GM23338 (cell line): ENCODE measurements around the gene CCRL2.

Experiments used
- CREB1 ChIP-seq: fragments of 250-450 bp; sonication (Bioruptor Pico); IDR thresholded peaks from 2 replicates; pipeline ENCODE4 v1.5.0; 2020; ENCODE audit warnings: low read depth, mild to moderate bottlenecking, moderate library complexity
- CTCF ChIP-seq, 2 experiments: fragments of 200-600 bp in 1 of 2; sonication (generic) in 1 of 2; conservative IDR thresholded peaks; 2 replicates each; pipeline versions ENCODE4 v1.5.1 to v1.6.1; 2016 to 2017; ENCODE audit warnings: antibody characterized with exemption in 2 of 2, low read depth in 2 of 2, mild to moderate bottlenecking in 2 of 2, moderate library complexity in 1 of 2
- ETS1 ChIP-seq: IDR thresholded peaks from 2 replicates; pipeline ENCODE4 v1.6.1; 2016; ENCODE audit warnings: antibody characterized with exemption
- EZH2 ChIP-seq: fragments of 200-600 bp; sonication (generic); IDR thresholded peaks from one replicate; pipeline ENCODE4 v1.8.0; 2017; ENCODE audit warnings: antibody characterized with exemption, mild to moderate bottlenecking, low read depth; ENCODE audit not compliant: unreplicated experiment
- EZH2phosphoT487 ChIP-seq: fragments of 200-600 bp; sonication (generic); IDR thresholded peaks from one replicate; pipeline ENCODE4 v1.8.1; 2018; ENCODE audit warnings: antibody characterized with exemption; ENCODE audit not compliant: unreplicated experiment
- JUNB ChIP-seq: IDR thresholded peaks from one replicate; pipeline ENCODE4 v1.6.1; 2016; ENCODE audit warnings: antibody characterized with exemption; ENCODE audit not compliant: unreplicated experiment
- NANOG ChIP-seq: IDR thresholded peaks from 2 replicates; pipeline ENCODE4 v1.6.1; 2016; ENCODE audit warnings: antibody characterized with exemption, borderline replicate concordance
- POLR2AphosphoS5 ChIP-seq: IDR thresholded peaks from 2 replicates; pipeline ENCODE4 v1.6.1; 2016; ENCODE audit warnings: antibody characterized with exemption, low read depth
- REST ChIP-seq: IDR thresholded peaks from one replicate; pipeline ENCODE4 v1.6.1; 2018; ENCODE audit warnings: antibody characterized with exemption; ENCODE audit not compliant: unreplicated experiment
- STAT1 ChIP-seq: IDR thresholded peaks from one replicate; pipeline ENCODE4 v1.6.1; 2016; ENCODE audit warnings: antibody characterized with exemption; ENCODE audit not compliant: unreplicated experiment
- ZNF114 ChIP-seq: fragments of 250-450 bp; sonication (Bioruptor Pico); IDR thresholded peaks from 2 replicates; pipeline ENCODE4 v1.5.0; 2020; ENCODE audit warnings: mild to moderate bottlenecking, moderate library complexity
- ZNF331 ChIP-seq: fragments of 250-450 bp; sonication (Bioruptor Pico); IDR thresholded peaks from 2 replicates; pipeline ENCODE4 v1.5.0; 2020; ENCODE audit warnings: low read depth, mild to moderate bottlenecking, moderate library complexity

- no peak for TF ChIP-seq CTCF (conservative IDR thresholded peaks at IDR 0.05; ENCODE audit: low read depth in 2 of 2)
- no peak for TF ChIP-seq EZH2
- TF ChIP-seq ZNF114 (CRISPR knock-in tag), result no peak
- TF ChIP-seq POLR2AphosphoS5, result no peak
- no peak for TF ChIP-seq ZNF331 (CRISPR knock-in tag)
- TF ChIP-seq REST, result no peak
- TF ChIP-seq EZH2phosphoT487, result no peak
- TF ChIP-seq ETS1, result no peak
- no peak for TF ChIP-seq NANOG
- TF ChIP-seq CREB1, result no peak
- no peak for TF ChIP-seq JUNB
- no peak for TF ChIP-seq STAT1
Measured at GRCh38 chr3:46416125-46416810, 9.2 kb downstream of the CCRL2 start.
